ENCODE results near the gene ST3GAL2.

The ST3GAL2 gene

GRCh38 chr16:70472786-70473433 is 34.0 kb upstream of the ST3GAL2 start:
- H3K4me3 ChIP-seq (ENCODE audit: low read length) = no peak overlapping the region
- TF ChIP-seq CTCF (IDR thresholded peaks at IDR 0.05; ENCODE audit: insufficient read depth, low read depth, low read length, missing control alignments) = no peak
- no peak for DNase-seq (ENCODE audit: low read depth)

GRCh38 chr16:70470927-70471341 is 32.0 kb upstream of the ST3GAL2 start:
- TF ChIP-seq CTCF (IDR thresholded peaks at IDR 0.05; ENCODE audit: insufficient read depth, low read depth, low read length, missing control alignments) = peak; percentile 6
- H3K4me3 ChIP-seq (ENCODE audit: low read length) = no peak overlapping the region
- DNase-seq (ENCODE audit: low read depth) = no peak

GRCh38 chr16:70470141-70470926 is 31.4 kb upstream of the ST3GAL2 start:
- no peak for TF ChIP-seq CTCF (IDR thresholded peaks at IDR 0.05; ENCODE audit: insufficient read depth, low read depth, low read length, missing control alignments)
- no peak for DNase-seq (ENCODE audit: low read depth)
- no peak overlapping the region for H3K4me3 ChIP-seq (ENCODE audit: low read length)

GRCh38 chr16:70468776-70469525 is 30.1 kb upstream of the ST3GAL2 start:
- DNase-seq (ENCODE audit: low read depth) = no peak
- no peak for TF ChIP-seq CTCF (IDR thresholded peaks at IDR 0.05; ENCODE audit: insufficient read depth, low read depth, low read length, missing control alignments)
- H3K4me3 ChIP-seq (ENCODE audit: low read length) = no peak overlapping the region

- no peak for TF ChIP-seq CTCF (IDR thresholded peaks at IDR 0.05; ENCODE audit: insufficient read depth, low read depth, low read length, missing control alignments)
- H3K4me3 ChIP-seq (ENCODE audit: low read length) = no peak overlapping the region
- DNase-seq (ENCODE audit: low read depth) = no peak
Measured at GRCh38 chr16:70467608-70468007, 28.7 kb upstream of the ST3GAL2 start.

- no peak for TF ChIP-seq CTCF (IDR thresholded peaks at IDR 0.05; ENCODE audit: insufficient read depth, low read depth, low read length, missing control alignments)
- no peak for DNase-seq (ENCODE audit: low read depth)
- no peak overlapping the region for H3K4me3 ChIP-seq (ENCODE audit: low read length)
Measured at GRCh38 chr16:70467113-70467512, 28.2 kb upstream of the ST3GAL2 start.
